Muscle of leg (tissue), 11 donors: ENCODE results near the gene MGP. TPM values are rescaled to one million over a fixed set of nuclear protein-coding genes. Genes with fewer than 3 reads are reported as not detected.

Source experiments
- DNase-seq: peaks from one replicate; pipeline ENCODE4 v3.0.0; 2013
- H3K27ac ChIP-seq: one replicate; pipeline ENCODE4 v1.5.1; 2013; ENCODE audit warnings: mild to moderate bottlenecking, low read length, control low read depth
- H3K27me3 ChIP-seq: one replicate; pipeline ENCODE4 v1.6.1; 2013; ENCODE audit warnings: low read length; ENCODE audit not compliant: control insufficient read depth, insufficient read depth
- H3K36me3 ChIP-seq: one replicate; pipeline ENCODE4 v1.6.1; 2013; ENCODE audit warnings: low read length; ENCODE audit not compliant: control insufficient read depth, insufficient read depth
- H3K4me1 ChIP-seq: one replicate; pipeline ENCODE4 v1.6.1; 2013; ENCODE audit warnings: low read length; ENCODE audit not compliant: control insufficient read depth, insufficient read depth
- H3K4me3 ChIP-seq: one replicate; pipeline ENCODE4 v1.5.1; 2013; ENCODE audit warnings: low read length, control low read depth
- H3K9me3 ChIP-seq: replicated peaks from 2 replicates; pipeline ENCODE4 v1.6.1; 2013; ENCODE audit warnings: low read depth, low read length; ENCODE audit not compliant: control insufficient read depth
- WGBS: methylation state at CpG from one replicate; pipeline ENCODE4 v1.1.5; 2013; ENCODE audit warnings: missing lambda C conversion rate; ENCODE audit not compliant: insufficient coverage; 5-methylcytosine and 5-hydroxymethylcytosine counted together
- polyA plus RNA-seq, 8 donors: library from polyadenylated mRNA; unstranded; fragments of 120-200 nt; gene quantifications; one replicate each; pipeline versions ENCODE4 v1.2.1 to v1.2.3, GENCODE V29; 2013; ENCODE audit warnings: inconsistent platforms in 1 of 8, low replicate concordance in 1 of 8; ENCODE audit not compliant: insufficient read length in 8 of 8, insufficient read depth in 1 of 8
- total RNA-seq: library from RNA; stranded (reverse); fragments of 120-200 nt; gene quantifications from one replicate; pipeline ENCODE4 v1.2.4, GENCODE V29; 2013

Gene MGP
- total and polyA plus RNA-seq, 9 donors: 148 to 500 (median 253) TPM

DNA sequence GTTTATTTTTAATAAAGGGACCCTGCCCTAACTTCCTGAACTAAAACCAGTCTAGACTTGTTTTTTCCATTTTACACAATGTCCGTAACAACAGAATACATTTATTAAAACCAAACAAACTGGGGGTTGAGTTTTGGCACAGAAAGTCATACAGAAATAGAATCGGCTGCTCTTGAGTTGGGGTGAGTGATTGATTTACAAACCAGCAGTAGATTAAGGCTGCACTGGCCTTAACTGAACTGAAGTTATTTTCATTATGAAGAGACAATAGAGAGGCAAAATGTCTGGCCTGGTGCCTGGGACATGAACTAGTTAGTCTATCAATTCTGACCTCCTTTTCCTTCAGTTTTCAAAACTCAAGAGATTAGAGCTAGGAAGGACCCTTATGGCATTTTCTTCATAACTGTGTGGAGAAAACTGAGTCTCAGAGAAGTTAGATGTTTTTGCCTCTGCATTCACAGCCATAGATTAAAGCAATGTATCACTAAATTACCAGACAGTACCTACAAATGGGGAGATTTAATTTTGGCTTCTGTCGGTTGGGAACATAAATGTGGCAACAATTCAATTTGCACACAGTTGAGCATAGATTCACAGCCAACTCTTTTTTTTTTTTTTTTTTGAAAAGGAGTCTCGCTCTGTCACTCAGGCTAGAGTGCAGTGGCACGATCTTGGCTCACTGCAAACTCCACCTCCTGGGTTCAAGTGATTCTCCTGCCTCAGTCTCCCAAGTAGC lies 19.8 kb upstream of the MGP start:
- no peaks in the 10 kb centered on the region for H3K4me1 ChIP-seq
- DNase-seq: peak; percentile 70
- peak overlapping the region; percentile 71 for H3K27ac ChIP-seq
- H3K4me3 ChIP-seq: no peak overlapping the region
- no peaks in the 10 kb centered on the region for H3K36me3 ChIP-seq
- WGBS: 33% methylated on average over 1 of the region's 5 CpGs
- H3K27me3 ChIP-seq: no peaks in the 10 kb centered on the region
- no peaks in the 10 kb centered on the region for H3K9me3 ChIP-seq

GRCh38 chr12:14904854-14905253 lies 19.2 kb upstream of the MGP start:
- 60% methylated on average over 5 of the region's 8 CpGs for WGBS
- H3K4me3 ChIP-seq: no peak overlapping the region
- peak overlapping the region; percentile 71 for H3K27ac ChIP-seq
- H3K36me3 ChIP-seq: no peaks in the 10 kb centered on the region
- no peaks in the 10 kb centered on the region for H3K9me3 ChIP-seq
- no peaks in the 10 kb centered on the region for H3K27me3 ChIP-seq
- no peaks in the 10 kb centered on the region for H3K4me1 ChIP-seq
- no peak for DNase-seq

DNA sequence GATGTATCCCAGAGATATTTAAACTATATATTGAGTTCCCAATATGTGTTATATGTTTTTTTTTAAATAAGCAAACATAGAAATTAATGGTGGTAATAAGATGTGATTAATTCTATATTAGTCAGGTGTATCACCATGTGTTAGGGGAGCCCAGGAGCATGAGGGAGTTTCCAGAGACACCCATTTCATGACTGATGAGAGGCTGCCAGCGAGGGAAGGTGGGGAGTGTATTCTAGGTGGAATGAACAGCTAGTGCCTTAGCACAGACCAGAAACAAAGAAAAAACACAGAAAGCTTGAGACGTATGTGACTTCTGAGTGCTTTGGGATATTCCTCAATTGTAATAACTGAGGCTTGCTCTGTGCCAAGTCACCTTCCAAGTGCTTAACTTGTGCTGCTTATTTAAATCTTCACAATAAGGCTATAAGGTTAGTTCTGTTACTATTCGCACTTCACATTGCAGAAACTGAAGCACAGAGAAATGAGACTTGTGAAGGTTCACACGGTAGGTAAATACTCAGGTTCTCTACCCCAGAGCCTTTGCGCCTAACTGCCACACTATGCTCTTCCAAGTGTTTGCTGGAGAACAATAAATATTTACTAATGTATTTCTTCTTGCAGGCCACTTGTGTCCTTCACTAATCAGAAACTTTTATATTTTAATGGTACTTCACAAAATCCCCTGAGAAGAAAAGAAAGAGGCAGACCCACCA lies 17.9 kb upstream of the MGP start:
- Histone ChIP-seq H3K36me3 (no peaks in the 10 kb centered on the region), H3K4me1 (no peaks in the 10 kb centered on the region), H3K27me3 (no peaks in the 10 kb centered on the region), H3K27ac (no peak overlapping the region), H3K4me3 (no peak overlapping the region), H3K9me3 (no peaks in the 10 kb centered on the region)
- 71% methylated on average over 1 of the region's 5 CpGs for WGBS
- no peak for DNase-seq

GRCh38 chr12:14902465-14902864 lies 16.8 kb upstream of the MGP start:
- no peaks in the 10 kb centered on the region for H3K36me3 ChIP-seq
- DNase-seq: peak; percentile 66
- no peaks in the 10 kb centered on the region for H3K9me3 ChIP-seq
- H3K27me3 ChIP-seq: no peaks in the 10 kb centered on the region
- H3K4me3 ChIP-seq: no peak overlapping the region
- no peak overlapping the region for H3K27ac ChIP-seq
- no peaks in the 10 kb centered on the region for H3K4me1 ChIP-seq
- 0% methylated on average over 1 of the region's 2 CpGs for WGBS

GRCh38 chr12:14901228-14901562 lies 15.5 kb upstream of the MGP start:
- no peaks in the 10 kb centered on the region for H3K27me3 ChIP-seq
- H3K9me3 ChIP-seq: no peaks in the 10 kb centered on the region
- WGBS: no CpG with 5 or more reads among the region's 1 CpG
- peaks cover 3% of the 10 kb centered on the region for H3K4me1 ChIP-seq
- no peak overlapping the region for H3K4me3 ChIP-seq
- H3K36me3 ChIP-seq: no peaks in the 10 kb centered on the region
- no peak for DNase-seq
- H3K27ac ChIP-seq: no peak overlapping the region

- H3K36me3 ChIP-seq: no peaks in the 10 kb centered on the region
- no peak overlapping the region for H3K4me3 ChIP-seq
- H3K4me1 ChIP-seq: peaks cover 3% of the 10 kb centered on the region
- no peak overlapping the region for H3K27ac ChIP-seq
- H3K9me3 ChIP-seq: no peaks in the 10 kb centered on the region
- WGBS: 82% methylated on average over 2 of the region's 5 CpGs
- H3K27me3 ChIP-seq: no peaks in the 10 kb centered on the region
- no peak for DNase-seq
Observed at GRCh38 chr12:14900521-14901227, 15.0 kb upstream of the MGP start.

DNA sequence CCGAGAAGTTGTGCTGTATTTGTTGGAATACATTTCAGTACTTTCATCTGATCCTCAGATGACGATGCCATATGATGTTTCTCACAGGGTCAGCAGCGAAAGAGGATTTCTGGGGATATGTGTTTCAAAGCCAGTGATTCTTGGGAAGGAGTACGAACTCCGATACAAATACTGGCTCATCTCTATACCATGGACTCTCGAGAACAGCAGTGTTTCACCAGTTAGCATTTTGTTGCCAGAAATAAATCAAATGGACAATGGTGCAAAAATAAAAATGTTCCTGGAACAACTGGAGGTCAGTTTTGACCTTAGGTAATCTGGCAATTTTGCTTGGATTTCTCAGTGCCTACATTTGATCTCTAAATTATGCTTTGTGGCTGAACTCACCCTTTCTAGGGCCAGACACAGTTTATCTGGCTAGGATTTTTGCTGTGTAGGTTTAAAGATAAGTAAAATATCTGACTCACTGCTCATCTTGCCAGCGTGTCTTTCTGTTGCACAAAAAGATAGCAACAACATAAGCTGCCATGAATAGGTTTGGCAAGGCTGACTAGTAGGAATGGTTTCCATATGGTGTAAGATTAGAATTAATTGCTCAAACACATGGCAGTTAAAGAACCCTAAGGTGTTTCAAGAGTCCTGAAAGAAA lies 11.0 kb upstream of the MGP start:
- peak; percentile 96 for DNase-seq
- Histone ChIP-seq H3K27me3 (no peaks in the 10 kb centered on the region), H3K9me3 (no peaks in the 10 kb centered on the region), H3K27ac (peak overlapping the region; percentile 85), H3K4me3 (no peak overlapping the region), H3K36me3 (no peaks in the 10 kb centered on the region), H3K4me1 (peaks cover 8% of the 10 kb centered on the region)
- no CpG with 5 or more reads among the region's 7 CpGs for WGBS

GRCh38 chr12:14893506-14894250 lies 8.0 kb upstream of the MGP start:
- Histone ChIP-seq H3K4me3 (no peak overlapping the region), H3K9me3 (no peaks in the 10 kb centered on the region), H3K27me3 (no peaks in the 10 kb centered on the region), H3K36me3 (no peaks in the 10 kb centered on the region), H3K27ac (peak overlapping the region; percentile 65), H3K4me1 (peaks cover 8% of the 10 kb centered on the region)
- DNase-seq: peak; percentile 94
- WGBS: no CpG with 5 or more reads among the region's 5 CpGs

GRCh38 chr12:14892726-14893505 lies 7.3 kb upstream of the MGP start:
- H3K4me3 ChIP-seq: no peak overlapping the region
- peak; percentile 93 for DNase-seq

More at GRCh38 chr12:14892726-14893505, 7.3 kb upstream of the MGP start:
- no peaks in the 10 kb centered on the region for H3K9me3 ChIP-seq
- H3K27ac ChIP-seq: peak overlapping the region; percentile 65
- no peaks in the 10 kb centered on the region for H3K36me3 ChIP-seq
- H3K27me3 ChIP-seq: no peaks in the 10 kb centered on the region
- no CpG with 5 or more reads among the region's 7 CpGs for WGBS
- H3K4me1 ChIP-seq: peaks cover 8% of the 10 kb centered on the region
